Retinal pigment epithelial cell (primary cell): ENCODE results near the gene BOC.

Source experiments
- DNase-seq: peaks from one replicate; pipeline ENCODE4 v3.0.0-alpha.2; 2010; ENCODE audit warnings: low read depth
- H3K4me3 ChIP-seq: 2 replicates; pipeline ENCODE4 v1.5.1; 2011; ENCODE audit warnings: mild to moderate bottlenecking, low read length, control low read depth, moderate library complexity
- CTCF ChIP-seq: conservative IDR thresholded peaks from 2 replicates; pipeline ENCODE4 v1.5.1; 2011; ENCODE audit warnings: low read depth, low read length, control low read depth, inconsistent platforms

The BOC gene

GRCh38 chr3:113263020-113263419, 51.7 kb downstream of the BOC start:
- TF ChIP-seq CTCF: no peak
- no peak for DNase-seq
- H3K4me3 ChIP-seq: no peak overlapping the region

DNA sequence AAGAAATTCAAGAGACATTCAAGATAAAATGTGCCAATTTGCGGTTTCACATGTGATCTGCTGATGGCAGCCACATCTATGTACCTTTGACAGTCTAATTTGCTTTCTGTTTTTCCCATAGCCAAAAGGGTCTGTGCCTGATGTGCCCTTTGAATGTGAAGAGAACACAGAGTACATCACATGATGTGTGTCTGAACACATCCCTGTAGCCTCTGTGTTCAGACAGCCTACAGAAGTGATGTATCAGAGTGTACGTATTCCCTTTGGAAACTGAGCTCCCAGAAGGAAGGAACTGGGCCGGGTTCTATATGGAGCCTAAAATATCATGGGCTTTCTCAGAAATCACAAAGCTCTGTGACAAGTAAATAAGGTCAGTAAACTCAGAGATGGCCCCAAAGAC, 52.4 kb downstream of the BOC start:
- no peak for TF ChIP-seq CTCF
- no peak overlapping the region for H3K4me3 ChIP-seq
- no peak for DNase-seq

DNA sequence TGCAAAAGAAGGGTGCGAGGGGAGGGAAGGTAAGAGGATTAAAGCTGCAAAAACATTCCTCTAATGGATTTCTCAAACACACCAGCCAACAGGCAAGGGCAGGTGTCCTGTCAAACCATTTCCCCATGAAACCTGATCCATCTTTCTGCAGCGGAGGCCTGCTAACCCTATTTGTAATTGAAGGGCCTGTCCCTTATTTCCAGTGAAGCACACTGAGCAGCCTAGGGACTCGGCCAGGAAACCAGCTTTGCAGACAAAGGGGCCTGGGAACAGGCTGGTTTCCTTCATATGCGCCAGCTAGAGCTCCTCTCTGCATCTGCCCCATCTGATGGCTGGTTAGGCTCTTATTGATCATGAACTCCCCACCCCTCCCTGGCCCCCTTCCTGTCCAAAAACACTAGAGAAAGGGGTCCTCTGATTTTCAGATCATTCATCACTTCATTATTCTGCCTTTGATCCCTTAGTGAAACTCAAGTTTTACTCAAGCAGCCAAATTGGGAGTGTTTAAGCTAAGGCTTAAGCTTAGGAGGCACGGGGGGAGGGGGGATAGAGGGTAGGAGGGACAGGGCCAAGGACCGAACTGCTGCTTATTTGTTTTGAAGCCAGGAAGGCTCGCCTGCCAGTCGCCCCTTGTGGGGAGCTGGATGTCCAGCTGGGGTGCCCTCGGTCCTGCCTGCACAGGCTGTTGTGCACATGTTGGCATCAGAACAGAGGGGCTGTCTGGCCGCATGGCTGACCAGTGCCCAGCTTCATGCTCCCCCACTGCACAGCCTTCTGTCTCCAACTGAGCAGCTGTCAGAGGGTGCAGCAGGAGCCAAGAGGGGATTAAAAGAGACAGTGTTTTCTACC, 53.1 kb downstream of the BOC start:
- H3K4me3 ChIP-seq: no peak overlapping the region
- DNase-seq: no peak
- TF ChIP-seq CTCF: no peak

GRCh38 chr3:113265231-113265630, 53.9 kb downstream of the BOC start:
- no peak overlapping the region for H3K4me3 ChIP-seq
- no peak for DNase-seq
- no peak for TF ChIP-seq CTCF

DNA sequence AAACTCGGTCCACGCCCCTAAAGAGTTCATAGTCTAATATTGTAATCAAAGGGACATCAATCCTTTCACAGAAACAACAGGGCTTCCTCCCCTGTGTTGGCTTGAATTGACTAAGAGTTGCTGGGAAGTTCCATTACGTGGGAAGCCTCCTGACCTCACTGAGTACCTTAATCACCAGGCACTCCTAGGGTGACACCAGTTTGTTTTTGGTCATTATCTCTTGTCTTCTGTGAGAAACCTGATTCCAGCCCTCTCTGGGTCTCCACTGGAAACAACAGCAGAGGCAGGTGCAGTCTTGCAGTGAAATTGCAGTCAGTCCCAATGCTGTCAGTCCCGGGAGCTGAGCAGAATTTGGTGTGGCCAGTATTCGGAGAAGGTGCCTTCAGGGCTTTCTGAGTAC, 55.4 kb downstream of the BOC start:
- DNase-seq: no peak
- no peak overlapping the region for H3K4me3 ChIP-seq
- no peak for TF ChIP-seq CTCF

DNA sequence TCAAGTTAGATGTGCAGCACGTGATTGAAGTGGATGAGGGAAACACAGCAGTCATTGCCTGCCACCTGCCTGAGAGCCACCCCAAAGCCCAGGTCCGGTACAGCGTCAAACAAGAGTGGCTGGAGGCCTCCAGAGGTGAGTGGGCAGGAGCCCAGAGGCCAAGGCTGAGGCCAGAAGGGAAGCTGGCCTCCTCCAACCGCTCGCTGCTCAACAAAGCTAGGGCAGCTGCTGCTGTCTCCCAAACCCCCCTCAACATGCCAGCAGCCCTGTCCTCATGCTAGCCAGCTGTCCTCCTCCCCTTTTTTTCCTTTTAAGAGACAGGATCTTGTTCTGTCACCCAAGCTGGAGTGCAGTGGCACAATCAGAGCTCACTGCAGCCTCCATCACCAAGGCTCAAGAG, 57.0 kb downstream of the BOC start:
- no peak for TF ChIP-seq CTCF
- H3K4me3 ChIP-seq: no peak overlapping the region
- DNase-seq: no peak

DNA sequence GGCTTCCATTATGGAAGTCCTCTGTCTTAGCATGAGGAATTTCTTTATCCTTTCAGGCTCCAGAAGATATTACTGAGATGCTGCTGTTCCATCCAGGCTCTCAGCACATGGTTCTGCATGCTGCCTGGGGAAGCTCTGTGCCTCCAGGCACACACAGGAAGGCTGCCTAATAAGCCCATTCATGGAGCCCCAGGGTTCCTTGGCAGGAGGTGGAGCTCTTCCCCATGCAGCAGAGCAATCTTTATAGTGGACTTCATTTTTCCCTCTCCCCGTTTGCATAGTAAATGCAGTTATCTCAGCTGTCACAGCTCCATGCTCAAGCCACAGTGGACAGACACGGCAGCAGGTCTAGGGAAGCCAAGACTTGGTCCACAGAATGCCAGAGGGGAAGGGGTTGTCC, 57.6 kb downstream of the BOC start:
- no peak for TF ChIP-seq CTCF
- H3K4me3 ChIP-seq: no peak overlapping the region

More for the DNA sequence above, 57.6 kb downstream of the BOC start:
- no peak for DNase-seq
